ENCODE results near the gene TAGAP. TPM values are rescaled to one million over a fixed set of nuclear protein-coding genes. Genes with fewer than 3 reads are reported as not detected.
A peak's percentile ranks its signal among the peaks of the same experiment; 100 is the strongest.

TAGAP gene
- total and polyA plus RNA-seq, 10 of the 15 experiments (the other 5 are each of a cell fraction or from before 2014, with no cell fraction given): 5.3 to 27.4 (median 18.9) TPM

GRCh38 chr6:159089909-159090308 is 45.1 kb upstream of the TAGAP start:
- Histone ChIP-seq H2AFZ (ENCODE audit: control insufficient read depth, low read depth, low read length) (no peak overlapping the region), H3K79me2 (ENCODE audit: control insufficient read depth, insufficient read depth, low read length) (no peaks in the 10 kb centered on the region), H3K27ac (ENCODE audit: control insufficient read depth, insufficient read depth) (no peak overlapping the region), H3K9me3 (replicated peaks; ENCODE audit: control insufficient read depth, insufficient read depth, low read length) (no peaks in the 10 kb centered on the region), H4K20me1 (ENCODE audit: control insufficient read depth, insufficient read depth) (no peaks in the 10 kb centered on the region), H3K4me2 (ENCODE audit: control insufficient read depth, insufficient read depth) (no peak overlapping the region), H3K27me3 (replicated peaks in 1 of 2; ENCODE audit: control insufficient read depth in 2 of 2, insufficient read depth in 2 of 2, low read length in 1 of 2) (0 out of 4 replicates have a peak, but pooled peaks cover 0 to 4% of the 10 kb centered on the region in 2 experiments), H3K4me1 (ENCODE audit: control insufficient read depth, insufficient read depth, low read length) (peaks cover 6% of the 10 kb centered on the region), H3K4me3 (no peak overlapping the region), H3K9ac (ENCODE audit: control insufficient read depth, insufficient read depth, low read length) (no peak overlapping the region), H3K36me3 (ENCODE audit: control insufficient read depth in 2 of 2, insufficient read depth in 2 of 2, low read length in 1 of 2) (no peaks in the 10 kb centered on the region)
- no peak for FAIRE-seq
- POLR2A ChIA-PET: interaction anchor here (1.1 to 2.0 kb wide), 2 partner anchors 9 to 16 kb away, joined by 4 to 9 read pairs; no protein-coding TSS in a partner anchor
- CTCF ChIA-PET: interaction anchor here (0.8 to 1.3 kb wide), 2 partner anchors 14 to 81 kb away, joined by 3 read pairs; no protein-coding TSS in a partner anchor
- SMC1A ChIA-PET (ENCODE audit: uncharacterized antibody, unreplicated experiment): interaction anchor here (0.6 to 1.5 kb wide), 7 partner anchors 14 to 1524 kb away, joined by 3 to 4 read pairs (median 3); no protein-coding TSS in a partner anchor
- in situ Hi-C loops (cut with MboI): no loop called here
- DNase-seq (ENCODE audit: low read depth, low spot score): no peak
- RAD21 ChIA-PET (ENCODE audit: unreplicated experiment): no interaction called here
- no TSS peak for BruUV-seq (replicated peaks)
- TF ChIP-seq ATF7 (IDR thresholded peaks at IDR 0.05; ENCODE audit: low read depth) (0 out of 2 replicates have a peak, but pooled peaks have one; percentile 24), NR2C1 (IDR thresholded peaks at IDR 0.05) (no peak), HDAC2 (IDR thresholded peaks at IDR 0.05) (no peak), RUNX3 (IDR thresholded peaks at IDR 0.05; ENCODE audit: low read length) (peak; percentile 40; the same call in 1 of the 2 replicates)
- intact Hi-C loops (cut with micrococcal nuclease; ENCODE audit: unreplicated experiment): no loop called here
- ATAC-seq: no peak
- 74% methylated on average over 3 of the region's 3 CpGs for WGBS (ENCODE audit: insufficient coverage, insufficient replicate concordance, low lambda C conversion rate, missing lambda C conversion rate)

DNA sequence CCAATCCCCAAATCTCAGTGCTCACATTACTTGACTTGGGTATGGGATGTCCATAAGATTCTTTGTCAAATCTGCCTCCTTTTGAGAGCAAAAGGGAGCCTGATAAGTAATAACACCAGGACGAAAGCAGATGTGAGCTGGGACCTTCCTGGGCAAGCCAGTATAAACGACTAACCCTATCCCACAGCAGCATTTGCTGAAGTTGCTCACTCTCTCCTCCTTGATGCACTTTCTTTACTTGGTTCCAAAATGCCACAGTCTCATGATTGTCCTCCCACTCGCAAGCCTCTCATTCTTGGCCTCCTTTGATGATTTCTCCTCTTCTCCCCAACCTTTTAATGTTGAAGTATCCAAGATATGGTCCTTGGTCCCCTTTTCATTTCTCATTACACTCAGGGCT is 44.7 kb upstream of the TAGAP start:
- Histone ChIP-seq H3K4me1 (ENCODE audit: control insufficient read depth, insufficient read depth, low read length) (peaks cover 5% of the 10 kb centered on the region), H3K27me3 (replicated peaks in 1 of 2; ENCODE audit: control insufficient read depth in 2 of 2, insufficient read depth in 2 of 2, low read length in 1 of 2) (0 out of 4 replicates have a peak, but pooled peaks cover 0 to 4% of the 10 kb centered on the region in 2 experiments), H3K36me3 (ENCODE audit: control insufficient read depth in 2 of 2, insufficient read depth in 2 of 2, low read length in 1 of 2) (no peaks in the 10 kb centered on the region), H3K27ac (ENCODE audit: control insufficient read depth, insufficient read depth) (no peak overlapping the region), H3K4me2 (ENCODE audit: control insufficient read depth, insufficient read depth) (no peak overlapping the region), H3K79me2 (ENCODE audit: control insufficient read depth, insufficient read depth, low read length) (no peaks in the 10 kb centered on the region), H3K4me3 (no peak overlapping the region), H3K9me3 (replicated peaks; ENCODE audit: control insufficient read depth, insufficient read depth, low read length) (no peaks in the 10 kb centered on the region), H2AFZ (ENCODE audit: control insufficient read depth, low read depth, low read length) (no peak overlapping the region), H4K20me1 (ENCODE audit: control insufficient read depth, insufficient read depth) (no peaks in the 10 kb centered on the region), H3K9ac (ENCODE audit: control insufficient read depth, insufficient read depth, low read length) (no peak overlapping the region)
- RAD21 ChIA-PET (ENCODE audit: unreplicated experiment): interaction anchor here (0.9 to 1.2 kb wide), 3 partner anchors 9 to 45 kb away, joined by 3 to 4 read pairs (median 4); partner anchors contain the start of gene TAGAP
- POLR2A ChIA-PET: interaction anchor here (1.1 to 2.0 kb wide), 2 partner anchors 9 to 15 kb away, joined by 4 to 9 read pairs; no protein-coding TSS in a partner anchor
- in situ Hi-C loops (cut with MboI) (no loop called here), intact Hi-C loops (cut with micrococcal nuclease; ENCODE audit: unreplicated experiment) (no loop called here)
- FAIRE-seq (no peak), DNase-seq (ENCODE audit: low read depth, low spot score) (no peak), ATAC-seq (no peak)
- 71% methylated on average over 3 of the region's 3 CpGs for WGBS (ENCODE audit: insufficient coverage, insufficient replicate concordance, low lambda C conversion rate, missing lambda C conversion rate)
- no TSS peak for BruUV-seq (replicated peaks)
- CTCF ChIA-PET: interaction anchor here (1.1 to 1.3 kb wide), 2 partner anchors 10 to 80 kb away, joined by 3 to 5 read pairs; no protein-coding TSS in a partner anchor
- SMC1A ChIA-PET (ENCODE audit: uncharacterized antibody, unreplicated experiment): interaction anchor here (0.9 to 2.0 kb wide), 10 partner anchors 10 to 47 kb away, joined by 3 to 6 read pairs (median 3); partner anchors contain the start of gene TAGAP
- TF ChIP-seq CUX1 (IDR thresholded peaks at IDR 0.05; ENCODE audit: insufficient replicate concordance, low read depth, low read length) (no peak), IKZF1 (conservative IDR thresholded peaks at IDR 0.05) (no peak), GATAD2B (conservative IDR thresholded peaks at IDR 0.05; ENCODE audit: low read depth) (no peak)
